GM23338 (cell line): ENCODE data around the gene CFAP251.

ENCODE experiments used
- CREB1 ChIP-seq: fragments of 250-450 bp; sonication (Bioruptor Pico); IDR thresholded peaks from 2 replicates; pipeline ENCODE4 v1.5.0; 2020; ENCODE audit warnings: low read depth, mild to moderate bottlenecking, moderate library complexity
- EZH2 ChIP-seq: fragments of 200-600 bp; sonication (generic); IDR thresholded peaks from one replicate; pipeline ENCODE4 v1.8.0; 2017; ENCODE audit warnings: antibody characterized with exemption, mild to moderate bottlenecking, low read depth; ENCODE audit not compliant: unreplicated experiment
- EZH2phosphoT487 ChIP-seq: fragments of 200-600 bp; sonication (generic); IDR thresholded peaks from one replicate; pipeline ENCODE4 v1.8.1; 2018; ENCODE audit warnings: antibody characterized with exemption; ENCODE audit not compliant: unreplicated experiment
- JUNB ChIP-seq: IDR thresholded peaks from one replicate; pipeline ENCODE4 v1.6.1; 2016; ENCODE audit warnings: antibody characterized with exemption; ENCODE audit not compliant: unreplicated experiment
- POLR2AphosphoS5 ChIP-seq: IDR thresholded peaks from 2 replicates; pipeline ENCODE4 v1.6.1; 2016; ENCODE audit warnings: antibody characterized with exemption, low read depth
- TF ChIP-seq, protein P1 (sequence below): IDR thresholded peaks from one replicate; pipeline ENCODE4 v1.6.1; 2018; ENCODE audit warnings: antibody characterized with exemption; ENCODE audit not compliant: unreplicated experiment
- TF ChIP-seq, protein P2 (sequence below), 2 experiments: fragments of 200-600 bp in 1 of 2; sonication (generic) in 1 of 2; conservative IDR thresholded peaks; 2 replicates each; pipeline versions ENCODE4 v1.5.1 to v1.6.1; 2016 to 2017; ENCODE audit warnings: antibody characterized with exemption in 2 of 2, low read depth in 2 of 2, mild to moderate bottlenecking in 2 of 2, moderate library complexity in 1 of 2
- TF ChIP-seq, protein P3 (sequence below): IDR thresholded peaks from 2 replicates; pipeline ENCODE4 v1.6.1; 2016; ENCODE audit warnings: antibody characterized with exemption

DNA sequence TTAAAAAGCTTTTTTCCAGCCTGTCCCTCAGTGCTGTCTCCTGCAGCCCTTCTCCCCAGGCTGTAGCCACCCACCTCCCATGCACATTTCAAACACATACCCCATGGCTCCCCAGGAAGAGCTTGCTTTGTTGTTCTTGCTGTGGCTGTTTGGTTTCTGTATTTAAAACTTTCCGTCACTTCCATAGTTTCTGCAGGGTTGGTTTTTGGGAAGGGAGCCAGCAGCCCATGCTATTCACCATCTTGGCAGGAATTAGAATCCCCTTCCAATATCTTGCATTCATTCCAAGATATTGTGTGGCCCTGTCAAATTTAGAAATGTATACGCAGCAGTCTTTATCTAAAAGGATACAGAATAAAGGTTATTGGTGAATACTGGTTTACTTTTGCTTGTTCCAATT, 29.6 kb downstream of the CFAP251 start:
- TF ChIP-seq, protein P1, sequence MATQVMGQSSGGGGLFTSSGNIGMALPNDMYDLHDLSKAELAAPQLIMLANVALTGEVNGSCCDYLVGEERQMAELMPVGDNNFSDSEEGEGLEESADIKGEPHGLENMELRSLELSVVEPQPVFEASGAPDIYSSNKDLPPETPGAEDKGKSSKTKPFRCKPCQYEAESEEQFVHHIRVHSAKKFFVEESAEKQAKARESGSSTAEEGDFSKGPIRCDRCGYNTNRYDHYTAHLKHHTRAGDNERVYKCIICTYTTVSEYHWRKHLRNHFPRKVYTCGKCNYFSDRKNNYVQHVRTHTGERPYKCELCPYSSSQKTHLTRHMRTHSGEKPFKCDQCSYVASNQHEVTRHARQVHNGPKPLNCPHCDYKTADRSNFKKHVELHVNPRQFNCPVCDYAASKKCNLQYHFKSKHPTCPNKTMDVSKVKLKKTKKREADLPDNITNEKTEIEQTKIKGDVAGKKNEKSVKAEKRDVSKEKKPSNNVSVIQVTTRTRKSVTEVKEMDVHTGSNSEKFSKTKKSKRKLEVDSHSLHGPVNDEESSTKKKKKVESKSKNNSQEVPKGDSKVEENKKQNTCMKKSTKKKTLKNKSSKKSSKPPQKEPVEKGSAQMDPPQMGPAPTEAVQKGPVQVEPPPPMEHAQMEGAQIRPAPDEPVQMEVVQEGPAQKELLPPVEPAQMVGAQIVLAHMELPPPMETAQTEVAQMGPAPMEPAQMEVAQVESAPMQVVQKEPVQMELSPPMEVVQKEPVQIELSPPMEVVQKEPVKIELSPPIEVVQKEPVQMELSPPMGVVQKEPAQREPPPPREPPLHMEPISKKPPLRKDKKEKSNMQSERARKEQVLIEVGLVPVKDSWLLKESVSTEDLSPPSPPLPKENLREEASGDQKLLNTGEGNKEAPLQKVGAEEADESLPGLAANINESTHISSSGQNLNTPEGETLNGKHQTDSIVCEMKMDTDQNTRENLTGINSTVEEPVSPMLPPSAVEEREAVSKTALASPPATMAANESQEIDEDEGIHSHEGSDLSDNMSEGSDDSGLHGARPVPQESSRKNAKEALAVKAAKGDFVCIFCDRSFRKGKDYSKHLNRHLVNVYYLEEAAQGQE = no peak
- TF ChIP-seq, protein P2, sequence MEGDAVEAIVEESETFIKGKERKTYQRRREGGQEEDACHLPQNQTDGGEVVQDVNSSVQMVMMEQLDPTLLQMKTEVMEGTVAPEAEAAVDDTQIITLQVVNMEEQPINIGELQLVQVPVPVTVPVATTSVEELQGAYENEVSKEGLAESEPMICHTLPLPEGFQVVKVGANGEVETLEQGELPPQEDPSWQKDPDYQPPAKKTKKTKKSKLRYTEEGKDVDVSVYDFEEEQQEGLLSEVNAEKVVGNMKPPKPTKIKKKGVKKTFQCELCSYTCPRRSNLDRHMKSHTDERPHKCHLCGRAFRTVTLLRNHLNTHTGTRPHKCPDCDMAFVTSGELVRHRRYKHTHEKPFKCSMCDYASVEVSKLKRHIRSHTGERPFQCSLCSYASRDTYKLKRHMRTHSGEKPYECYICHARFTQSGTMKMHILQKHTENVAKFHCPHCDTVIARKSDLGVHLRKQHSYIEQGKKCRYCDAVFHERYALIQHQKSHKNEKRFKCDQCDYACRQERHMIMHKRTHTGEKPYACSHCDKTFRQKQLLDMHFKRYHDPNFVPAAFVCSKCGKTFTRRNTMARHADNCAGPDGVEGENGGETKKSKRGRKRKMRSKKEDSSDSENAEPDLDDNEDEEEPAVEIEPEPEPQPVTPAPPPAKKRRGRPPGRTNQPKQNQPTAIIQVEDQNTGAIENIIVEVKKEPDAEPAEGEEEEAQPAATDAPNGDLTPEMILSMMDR (conservative IDR thresholded peaks at IDR 0.05; ENCODE audit: low read depth in 2 of 2) = no peak
- no peak for TF ChIP-seq POLR2AphosphoS5
- TF ChIP-seq EZH2 = no peak
- no peak for TF ChIP-seq JUNB
- no peak for TF ChIP-seq EZH2phosphoT487
- TF ChIP-seq, protein P3, sequence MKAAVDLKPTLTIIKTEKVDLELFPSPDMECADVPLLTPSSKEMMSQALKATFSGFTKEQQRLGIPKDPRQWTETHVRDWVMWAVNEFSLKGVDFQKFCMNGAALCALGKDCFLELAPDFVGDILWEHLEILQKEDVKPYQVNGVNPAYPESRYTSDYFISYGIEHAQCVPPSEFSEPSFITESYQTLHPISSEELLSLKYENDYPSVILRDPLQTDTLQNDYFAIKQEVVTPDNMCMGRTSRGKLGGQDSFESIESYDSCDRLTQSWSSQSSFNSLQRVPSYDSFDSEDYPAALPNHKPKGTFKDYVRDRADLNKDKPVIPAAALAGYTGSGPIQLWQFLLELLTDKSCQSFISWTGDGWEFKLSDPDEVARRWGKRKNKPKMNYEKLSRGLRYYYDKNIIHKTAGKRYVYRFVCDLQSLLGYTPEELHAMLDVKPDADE = no peak
- no peak for TF ChIP-seq CREB1
